NOMO-1 treated with dmso at 0.1 percent for 144 hours (cell line): ENCODE results near the gene SORBS2.
"Not testable (repeated sequence)": the region's sequence is repeated elsewhere in the genome, so short reads cannot be mapped to it uniquely, and the experiment has no call there.

Source experiments
- DNase-seq: peaks from one replicate; lab custom pipeline; 2025; ENCODE audit not compliant: unreplicated experiment; lab: John Stamatoyannopoulos, UW

SORBS2 gene, protein sequence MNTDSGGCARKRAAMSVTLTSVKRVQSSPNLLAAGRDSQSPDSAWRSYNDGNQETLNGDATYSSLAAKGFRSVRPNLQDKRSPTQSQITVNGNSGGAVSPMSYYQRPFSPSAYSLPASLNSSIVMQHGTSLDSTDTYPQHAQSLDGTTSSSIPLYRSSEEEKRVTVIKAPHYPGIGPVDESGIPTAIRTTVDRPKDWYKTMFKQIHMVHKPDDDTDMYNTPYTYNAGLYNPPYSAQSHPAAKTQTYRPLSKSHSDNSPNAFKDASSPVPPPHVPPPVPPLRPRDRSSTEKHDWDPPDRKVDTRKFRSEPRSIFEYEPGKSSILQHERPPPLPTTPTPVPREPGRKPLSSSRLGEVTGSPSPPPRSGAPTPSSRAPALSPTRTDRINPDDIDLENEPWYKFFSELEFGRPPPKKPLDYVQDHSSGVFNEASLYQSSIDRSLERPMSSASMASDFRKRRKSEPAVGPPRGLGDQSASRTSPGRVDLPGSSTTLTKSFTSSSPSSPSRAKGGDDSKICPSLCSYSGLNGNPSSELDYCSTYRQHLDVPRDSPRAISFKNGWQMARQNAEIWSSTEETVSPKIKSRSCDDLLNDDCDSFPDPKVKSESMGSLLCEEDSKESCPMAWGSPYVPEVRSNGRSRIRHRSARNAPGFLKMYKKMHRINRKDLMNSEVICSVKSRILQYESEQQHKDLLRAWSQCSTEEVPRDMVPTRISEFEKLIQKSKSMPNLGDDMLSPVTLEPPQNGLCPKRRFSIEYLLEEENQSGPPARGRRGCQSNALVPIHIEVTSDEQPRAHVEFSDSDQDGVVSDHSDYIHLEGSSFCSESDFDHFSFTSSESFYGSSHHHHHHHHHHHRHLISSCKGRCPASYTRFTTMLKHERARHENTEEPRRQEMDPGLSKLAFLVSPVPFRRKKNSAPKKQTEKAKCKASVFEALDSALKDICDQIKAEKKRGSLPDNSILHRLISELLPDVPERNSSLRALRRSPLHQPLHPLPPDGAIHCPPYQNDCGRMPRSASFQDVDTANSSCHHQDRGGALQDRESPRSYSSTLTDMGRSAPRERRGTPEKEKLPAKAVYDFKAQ (N-terminal part only)

DNA sequence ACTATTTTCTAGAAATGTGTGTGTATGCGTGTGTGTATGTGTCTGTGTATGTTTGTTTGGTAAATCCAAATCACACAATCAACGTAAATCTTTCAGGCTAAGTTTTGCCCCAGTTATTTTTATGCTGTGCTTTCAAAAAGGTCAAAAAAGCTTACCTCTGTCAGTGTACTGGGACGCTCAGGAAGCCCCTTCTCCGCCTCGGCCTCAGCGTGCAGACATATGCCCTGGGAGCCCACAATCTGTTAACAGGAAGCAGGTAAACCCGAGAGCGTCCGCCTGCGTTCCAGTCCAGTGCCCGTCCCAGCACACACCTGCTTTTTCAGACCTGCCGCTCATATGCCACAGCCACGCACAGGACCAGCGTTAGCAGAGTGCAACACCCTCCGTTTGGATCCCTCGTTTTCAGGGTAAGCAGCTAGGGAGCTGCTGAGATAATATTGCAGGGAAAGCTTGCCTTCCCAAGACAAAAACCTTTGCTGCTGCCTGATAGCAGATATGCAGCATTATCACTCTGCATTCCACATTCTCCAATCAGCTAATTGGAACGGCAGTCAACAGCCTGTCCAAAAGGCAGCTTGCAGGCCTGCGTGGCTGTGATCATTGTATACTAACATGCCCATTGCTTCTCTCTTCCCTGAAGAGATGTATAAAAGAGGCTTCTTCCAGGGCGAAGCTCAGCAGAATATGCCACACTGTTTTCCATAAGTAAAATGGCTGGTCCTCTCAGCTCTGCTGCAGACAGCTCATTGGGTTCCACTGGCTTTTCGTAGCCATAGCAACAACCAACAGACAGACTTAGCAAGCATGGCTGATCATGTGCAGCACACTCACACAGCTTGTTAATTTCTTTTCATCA lies at the start of gene SORBS2:
Gene SORBS2 (minus strand): TSS at position 686 of the 856 bp plus-strand sequence. CDS start 121,623 bp downstream, outside the sequence.
- DNase-seq = no peak

DNA sequence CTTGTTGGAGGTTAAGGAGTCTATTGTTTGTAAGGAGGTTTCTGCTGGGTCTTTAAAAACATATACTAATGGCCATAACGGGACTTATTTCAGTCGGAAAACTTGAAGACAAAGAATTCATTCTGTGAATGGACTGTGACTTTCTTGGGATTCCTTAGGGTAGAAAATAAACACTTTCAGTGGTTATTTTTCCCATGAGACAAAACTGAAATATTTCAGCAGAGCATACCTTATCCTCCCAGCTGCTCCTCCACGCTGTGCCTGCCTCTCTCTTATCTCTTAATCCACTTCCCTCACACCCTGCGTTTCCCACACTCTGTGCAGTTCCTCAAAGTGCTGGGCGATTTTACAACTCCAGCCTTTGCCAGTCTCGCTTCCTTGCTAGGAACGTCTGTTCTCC lies 47.1 kb upstream of the SORBS2 start:
- no peak for DNase-seq

DNA sequence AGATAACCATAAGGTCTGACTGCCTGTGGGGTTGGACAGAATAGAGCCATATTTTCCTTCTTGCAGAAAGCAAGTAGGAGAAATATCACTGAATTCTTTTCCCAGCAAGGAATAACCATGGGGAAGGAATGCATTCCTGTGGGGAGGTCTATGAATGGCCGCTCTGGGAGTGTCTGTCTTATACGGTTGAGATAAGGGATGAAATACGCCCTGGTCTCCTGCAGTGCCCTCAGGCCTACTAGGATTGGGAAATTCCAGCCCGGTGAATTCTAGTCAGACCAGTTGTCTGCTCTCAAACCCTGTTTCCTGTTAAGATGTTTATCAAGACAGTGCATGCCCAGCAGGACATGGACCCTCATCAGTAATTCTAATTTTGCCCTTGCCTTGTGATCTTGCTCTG lies 45.6 kb upstream of the SORBS2 start:
- DNase-seq = not testable (repeated sequence)

DNA sequence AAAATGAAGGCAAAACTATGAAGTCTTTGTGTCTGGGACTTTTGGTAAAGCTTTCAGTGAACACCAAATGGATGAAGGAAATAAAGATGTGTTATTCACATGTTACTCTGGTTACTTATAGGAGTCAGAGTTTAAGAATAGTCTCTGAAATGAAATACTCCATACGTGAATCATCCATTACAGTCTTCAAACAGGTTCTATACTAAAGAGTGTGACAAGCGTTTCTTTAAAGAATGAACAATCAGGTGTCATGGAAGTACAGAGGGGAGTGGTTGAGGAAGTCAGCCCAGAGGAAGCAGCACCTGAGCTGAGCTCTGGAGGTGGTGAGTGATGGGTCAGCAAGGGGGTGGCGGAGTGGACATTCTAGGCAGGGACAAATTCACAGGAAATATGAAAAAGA lies 41.8 kb upstream of the SORBS2 start:
- no peak for DNase-seq

DNA sequence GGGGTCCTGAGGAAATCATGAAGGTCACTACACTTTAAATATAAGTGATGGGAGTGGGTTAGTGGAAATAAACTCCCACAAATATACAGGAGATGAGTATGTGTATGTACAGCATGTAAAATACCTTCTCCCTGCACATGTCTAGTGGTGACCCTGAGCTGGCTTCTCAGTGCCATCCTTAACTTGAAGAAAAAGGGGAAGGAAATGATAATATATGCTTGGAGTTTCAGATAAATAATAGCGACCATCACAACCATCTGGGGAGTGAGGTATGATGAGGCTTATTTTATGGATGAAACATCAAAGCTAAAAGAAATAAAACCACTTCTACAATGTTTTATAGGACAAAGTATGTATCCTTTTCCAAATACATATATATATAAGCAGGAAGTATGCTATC lies 41.0 kb upstream of the SORBS2 start:
- no peak for DNase-seq

DNA sequence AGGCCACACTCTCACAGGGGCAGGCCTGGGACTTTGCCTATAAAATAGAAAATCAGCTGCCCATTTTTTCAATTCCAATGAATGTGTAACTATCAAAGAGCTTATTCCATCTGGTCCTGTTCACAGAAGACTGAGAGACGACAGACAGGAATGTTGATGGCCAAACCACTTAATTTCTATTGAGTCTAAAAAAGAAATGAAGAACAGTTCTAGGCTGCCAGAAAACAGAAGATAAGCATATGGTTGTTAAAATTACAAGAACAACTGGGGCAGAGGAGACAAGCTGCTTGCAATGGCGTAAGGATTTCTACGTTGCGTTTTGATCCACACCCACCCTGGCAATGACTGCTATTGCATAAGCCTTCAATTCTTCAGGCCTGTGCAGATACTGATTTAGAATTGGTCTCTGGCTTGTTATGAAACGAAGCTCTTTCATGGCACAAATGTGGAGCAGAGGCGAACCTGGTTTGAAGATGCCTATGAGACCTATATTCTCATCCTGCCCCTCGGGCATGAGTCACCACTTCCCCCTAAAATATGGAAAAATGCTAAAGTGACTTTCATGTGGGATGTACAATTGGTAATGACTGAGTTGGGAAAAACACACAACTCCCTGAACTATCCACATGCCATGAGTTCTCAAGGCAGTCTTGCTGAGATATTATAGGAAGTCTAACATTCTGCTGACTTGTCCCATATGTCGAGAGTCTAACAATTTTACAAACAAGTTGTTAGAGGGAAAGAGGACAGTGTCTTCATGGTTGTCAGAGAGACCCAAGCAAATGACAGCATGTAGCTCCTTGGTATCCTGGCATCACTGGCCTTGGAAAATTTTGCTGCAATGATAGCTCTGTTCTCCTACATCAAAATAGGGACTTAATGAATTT lies 37.9 kb upstream of the SORBS2 start:
- no peak for DNase-seq

DNA sequence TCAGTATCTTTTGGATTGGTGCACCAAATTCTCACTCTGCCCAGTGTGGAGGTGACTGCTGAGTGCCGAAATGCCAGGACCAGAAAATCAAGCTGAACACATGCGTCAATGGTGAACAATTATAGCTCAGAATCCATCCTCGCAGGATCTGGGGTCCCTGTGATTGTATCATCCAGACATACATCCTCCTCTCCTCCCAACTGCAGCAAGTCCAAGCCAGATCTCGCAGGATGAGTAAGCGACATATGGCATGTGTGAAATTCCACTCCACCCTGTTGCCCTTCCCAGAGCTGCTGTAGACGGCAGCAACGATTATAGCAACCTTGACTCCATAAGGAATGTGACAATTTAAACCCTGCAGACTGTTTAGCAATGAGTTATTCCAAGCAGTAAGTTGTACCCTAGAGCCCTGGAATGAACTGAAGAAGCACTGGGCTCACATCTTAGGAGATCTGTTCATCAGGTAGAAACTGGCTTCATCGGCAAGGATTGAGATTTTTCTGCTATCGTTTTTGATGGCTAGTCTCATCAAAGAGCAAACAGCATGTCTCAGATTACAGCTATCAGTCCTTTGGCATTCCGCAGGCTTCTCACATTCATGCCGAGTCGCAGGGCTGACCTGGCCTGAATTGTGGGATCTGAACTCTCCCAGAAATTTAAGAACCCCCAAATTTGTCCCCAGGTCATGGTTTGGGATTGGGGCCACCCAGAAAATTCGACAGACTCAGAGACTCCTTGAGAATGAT lies 35.5 kb upstream of the SORBS2 start:
- no peak for DNase-seq

DNA sequence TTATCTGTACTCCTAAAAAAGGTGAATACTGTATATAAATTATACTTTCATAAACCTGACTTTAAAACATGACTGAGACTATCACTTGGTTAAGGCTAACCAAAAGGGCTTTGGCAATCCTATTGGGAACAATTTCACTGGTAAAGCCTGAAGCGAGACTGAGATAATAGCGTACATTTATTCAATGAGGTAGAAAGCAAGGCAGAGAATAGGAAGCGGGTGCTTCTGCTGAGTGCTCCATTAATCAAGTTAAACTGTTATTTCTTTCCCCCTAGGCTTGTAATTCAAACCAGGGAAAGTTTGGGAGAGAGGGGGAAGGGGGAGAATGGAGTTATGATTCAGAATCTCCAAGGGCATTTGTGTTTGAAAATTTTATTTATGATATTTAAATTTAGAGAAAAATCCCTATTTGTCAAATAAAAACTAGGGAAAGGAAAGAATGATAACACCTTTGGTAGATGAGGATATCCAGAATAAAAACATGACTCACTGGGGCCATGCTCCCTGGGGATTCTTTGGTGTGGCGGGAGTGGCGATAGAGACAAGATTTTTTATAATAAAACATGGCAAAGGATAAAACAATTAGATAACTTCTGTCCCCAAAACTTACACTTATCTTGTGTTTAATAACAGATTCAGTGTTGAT lies 34.6 kb upstream of the SORBS2 start:
- DNase-seq = no peak

DNA sequence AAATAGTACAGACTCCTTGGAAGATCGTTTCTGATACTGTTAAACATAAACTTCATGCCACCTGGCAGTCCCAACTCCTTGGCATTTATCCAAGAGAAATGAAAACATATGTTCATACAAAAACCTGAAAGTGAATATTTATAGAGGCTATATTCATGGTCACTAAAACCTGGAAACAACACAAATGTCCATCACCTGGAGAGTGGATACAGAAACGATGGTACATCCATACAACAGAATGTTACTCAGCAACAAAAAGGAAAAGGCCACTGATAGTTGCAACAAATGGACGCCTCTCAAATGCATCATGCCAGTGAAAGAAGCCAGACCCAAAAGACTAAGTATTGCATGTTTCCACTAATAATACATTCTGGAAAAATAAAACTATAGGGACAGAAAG lies 34.0 kb upstream of the SORBS2 start:
- DNase-seq = no peak

DNA sequence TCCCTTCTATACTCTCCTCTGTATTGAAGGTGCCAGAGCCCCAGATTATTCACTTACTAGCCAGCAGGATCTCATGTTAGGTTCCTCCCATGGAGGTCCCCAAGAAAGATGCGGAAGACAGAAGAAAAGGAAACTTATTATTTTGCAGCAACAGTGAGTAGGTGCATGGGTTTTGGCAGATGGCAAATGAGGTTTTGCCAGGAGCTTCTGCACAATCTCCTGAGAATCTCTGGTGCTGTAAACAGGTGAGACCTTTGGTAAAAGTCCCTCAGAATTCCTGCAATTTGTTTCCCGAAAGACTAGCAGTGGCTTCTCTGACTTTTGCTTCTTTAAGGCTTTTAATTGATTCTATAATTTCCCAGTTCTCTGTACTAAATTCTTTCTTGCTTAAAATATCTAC lies 29.5 kb upstream of the SORBS2 start:
- DNase-seq = no peak

DNA sequence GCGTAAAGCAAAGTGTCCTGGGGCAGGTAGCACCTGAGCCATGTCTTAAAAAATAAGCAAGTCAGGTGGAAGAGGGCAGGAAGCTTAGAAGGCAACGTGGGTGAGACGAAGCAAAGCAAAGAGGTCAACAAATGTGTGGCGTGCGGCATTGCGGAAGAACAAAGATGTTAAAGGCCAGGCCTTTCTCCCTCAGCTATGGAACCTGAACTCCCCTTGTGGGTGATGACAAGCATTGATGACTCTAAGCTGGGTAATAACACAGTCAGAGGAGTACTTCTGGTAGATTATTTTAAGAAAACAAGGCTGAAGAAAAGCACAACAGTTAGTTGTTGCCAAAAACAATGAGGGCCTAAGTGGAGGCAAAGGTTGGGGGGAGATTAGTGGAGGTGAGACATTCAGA lies 29.0 kb upstream of the SORBS2 start:
- DNase-seq = no peak

DNA sequence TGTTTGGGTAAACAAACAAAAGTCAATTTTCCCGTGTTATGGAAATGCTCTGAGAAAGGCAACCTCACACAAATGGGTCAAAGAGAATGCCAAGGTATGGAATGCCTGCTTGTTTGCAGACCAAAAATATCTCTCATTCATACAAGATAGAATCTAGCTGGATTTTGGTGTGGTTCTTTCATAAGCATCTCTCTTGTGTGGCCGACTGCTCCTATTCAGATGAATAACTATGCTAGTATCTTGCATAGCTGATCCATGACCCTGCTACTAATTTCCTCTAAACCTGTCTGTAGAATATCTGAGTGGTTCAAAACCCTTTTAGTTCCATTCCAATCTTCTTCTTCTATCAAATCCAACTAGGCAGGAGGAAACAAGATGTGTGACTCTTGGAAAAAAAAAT lies 28.2 kb upstream of the SORBS2 start:
- DNase-seq = no peak

DNA sequence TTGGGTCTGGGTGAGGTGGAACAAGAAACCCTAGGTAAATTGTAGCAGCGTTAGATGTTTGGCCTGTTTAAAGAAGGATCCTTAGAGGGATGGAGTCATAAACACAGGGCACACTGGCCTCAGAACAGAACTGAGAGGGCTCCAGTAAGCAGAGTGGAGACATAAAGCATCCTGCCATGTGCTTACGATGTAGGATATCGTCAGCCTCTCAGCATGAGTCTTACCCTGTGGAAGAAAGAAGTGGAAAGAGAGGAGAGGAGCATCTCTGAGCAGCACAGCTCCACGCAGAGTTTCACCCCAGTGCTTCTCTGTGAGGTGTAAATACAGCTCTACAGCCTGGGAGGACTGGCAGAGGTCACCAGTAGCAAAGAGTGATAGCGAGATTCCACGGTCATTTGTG lies 27.8 kb upstream of the SORBS2 start:
- DNase-seq = no peak

DNA sequence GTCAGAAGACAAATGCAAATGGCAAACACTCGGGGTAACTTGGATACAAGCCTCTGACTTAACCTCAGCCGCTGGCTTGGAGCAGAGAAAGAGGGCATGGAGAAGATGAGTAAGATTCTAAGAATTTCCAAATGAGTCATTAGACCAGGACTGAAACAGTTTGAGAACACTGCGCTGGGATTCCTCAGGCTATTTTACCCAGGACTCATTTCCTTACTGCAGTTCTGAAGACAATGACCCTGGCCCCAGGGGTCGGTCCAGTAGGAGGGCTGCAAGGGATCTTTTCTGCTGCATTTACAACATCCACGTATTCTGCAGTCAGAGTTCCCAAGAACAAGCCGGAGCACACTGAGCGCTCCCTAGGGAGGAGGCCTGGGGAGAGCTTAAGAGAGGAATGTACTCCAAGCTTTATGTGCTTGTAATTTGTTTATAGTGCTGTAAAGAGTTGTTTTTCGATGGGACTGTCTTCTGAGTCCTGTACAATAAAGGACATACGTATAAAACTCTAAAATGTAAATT lies 27.3 kb upstream of the SORBS2 start:
- DNase-seq = no peak

DNA sequence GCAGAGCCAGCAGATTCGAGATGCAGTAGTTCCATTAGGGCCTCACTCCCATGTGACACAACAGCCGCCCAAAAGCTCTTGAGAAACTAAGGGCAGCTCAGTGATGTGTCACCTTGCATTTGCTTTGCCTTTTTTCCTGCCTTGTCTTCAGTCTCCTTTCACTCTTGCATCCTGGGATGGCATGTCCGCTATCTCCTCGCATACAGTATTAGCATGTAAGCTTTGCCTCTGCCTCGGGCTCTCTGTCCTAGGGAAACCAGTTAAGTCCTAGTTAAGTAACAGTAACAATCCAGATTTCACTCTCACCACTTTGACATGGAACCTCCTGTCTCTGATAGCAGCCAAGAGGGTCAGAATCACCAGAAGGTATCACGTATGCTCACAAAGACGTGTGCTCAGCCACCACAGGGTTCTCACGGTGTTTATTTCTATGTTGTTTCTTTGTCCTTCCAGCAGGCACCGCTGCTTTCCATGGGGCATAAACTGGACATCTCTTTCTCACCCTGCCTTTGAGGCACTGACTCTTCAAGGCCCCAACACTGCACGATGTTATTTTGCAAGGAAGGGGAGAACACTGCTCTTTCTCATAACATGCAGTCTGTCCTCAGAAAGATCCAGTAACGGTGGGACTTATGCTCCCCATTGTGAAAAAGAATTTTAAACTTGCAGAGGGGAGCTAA lies 26.7 kb upstream of the SORBS2 start:
- DNase-seq = no peak

DNA sequence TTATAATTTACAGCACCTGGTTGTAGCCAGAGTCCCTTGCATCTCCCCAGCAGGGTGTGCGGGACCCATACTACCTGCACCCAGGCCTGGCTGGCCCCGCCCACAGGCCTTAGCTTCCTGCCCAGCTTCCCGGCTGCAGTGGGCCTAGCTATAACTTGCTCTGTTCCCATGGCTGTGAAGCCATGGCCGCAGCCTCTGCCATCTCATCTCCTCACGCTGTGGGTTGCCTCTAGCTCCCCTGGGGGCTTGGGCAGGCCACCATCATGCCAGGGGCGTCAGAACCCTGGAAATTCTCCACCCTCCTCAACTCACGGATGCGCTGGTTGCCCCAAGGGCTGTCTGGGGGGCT lies 26.1 kb upstream of the SORBS2 start:
- no peak for DNase-seq

DNA sequence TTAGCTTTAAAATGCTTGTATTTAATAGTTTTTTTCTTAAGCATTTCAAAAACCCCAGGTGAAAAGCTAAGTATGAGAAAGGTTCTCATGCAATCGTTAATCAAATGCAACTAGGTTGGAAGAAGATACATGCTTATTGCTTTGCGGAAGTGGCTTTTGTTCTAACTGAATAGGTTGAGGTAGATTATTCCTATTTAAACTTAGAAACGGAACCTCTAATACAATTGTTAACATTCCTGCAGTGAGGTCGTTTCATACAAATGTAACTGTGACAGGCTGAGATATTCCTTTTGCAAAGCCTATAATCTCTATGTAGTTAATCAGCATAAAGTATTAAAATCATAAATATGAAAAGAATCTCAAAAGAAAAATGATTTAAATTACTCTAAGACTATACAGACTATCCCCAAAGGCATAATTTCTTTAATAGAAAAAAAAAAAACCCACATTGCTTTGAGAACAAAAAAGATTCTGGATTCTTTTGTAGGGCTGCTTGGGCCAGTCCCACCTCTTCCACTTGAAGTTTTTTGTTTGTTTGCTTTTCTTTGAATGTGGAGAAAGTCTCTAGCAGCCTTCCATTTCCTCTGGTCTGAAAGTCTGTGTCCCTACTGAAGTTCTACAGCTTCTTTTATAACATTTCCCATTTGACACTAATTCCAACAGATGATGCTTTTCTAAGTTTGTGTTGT lies 25.6 kb upstream of the SORBS2 start:
- DNase-seq = no peak
